HG02840 (cell line): ENCODE data around the gene SLAMF1.
"Not testable (repeated sequence)": the region's sequence is repeated elsewhere in the genome, so short reads cannot be mapped to it uniquely, and the experiment has no call there.

Experiments used
- ATAC-seq: cut with Tn5 transposase; IDR thresholded peaks from one replicate; pipeline ENCODE4 v1.9.1; 2021; ENCODE audit warnings: mild to moderate bottlenecking, moderate library complexity, moderate number of reproducible peaks; ENCODE audit not compliant: unreplicated experiment, low FRiP score

SLAMF1 gene

DNA sequence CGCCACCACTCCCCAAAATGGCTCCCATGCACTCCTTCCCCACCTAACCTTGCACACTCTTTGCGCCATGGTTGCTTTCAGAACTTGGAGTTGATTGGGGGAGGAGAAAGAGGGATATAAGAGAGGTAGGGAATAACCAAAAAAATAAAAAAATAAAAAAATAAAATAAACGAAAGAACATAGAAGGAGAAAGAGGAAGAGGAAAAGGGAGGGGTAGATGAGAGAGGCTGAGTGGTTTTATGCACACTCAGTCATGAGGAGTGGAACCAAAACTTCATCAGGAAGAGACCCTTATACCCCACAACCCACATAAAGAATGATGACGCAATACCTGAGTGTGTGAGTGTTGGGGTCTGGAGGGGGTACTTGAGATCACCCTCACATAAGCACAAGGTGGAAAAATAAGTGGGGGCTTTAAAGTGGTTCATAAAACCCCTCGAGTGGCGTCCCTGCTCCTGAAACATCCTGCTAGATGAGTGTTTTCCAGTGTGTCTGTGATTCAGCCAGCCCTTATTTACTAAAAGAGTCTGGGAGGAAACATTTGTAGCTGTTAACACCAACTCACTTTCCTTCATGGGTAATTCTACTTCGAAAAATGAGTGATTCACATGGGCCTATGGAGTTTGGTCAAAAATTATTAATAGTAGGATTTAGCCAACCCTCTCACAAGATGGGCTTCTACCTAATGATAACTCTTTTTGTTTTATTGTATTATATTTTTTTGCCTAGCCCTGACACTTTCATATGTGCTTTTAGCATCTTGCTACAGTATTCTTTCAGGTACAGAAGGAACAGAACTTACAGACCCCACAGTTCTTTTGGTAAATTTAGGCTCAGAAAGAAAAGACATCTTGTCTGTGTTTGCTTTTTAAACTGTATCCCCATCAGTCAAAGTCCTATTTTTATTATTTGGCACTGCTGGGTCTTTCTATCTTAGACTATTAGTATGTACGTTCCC, 5.2 kb downstream of the SLAMF1 start:
- no peak for ATAC-seq

DNA sequence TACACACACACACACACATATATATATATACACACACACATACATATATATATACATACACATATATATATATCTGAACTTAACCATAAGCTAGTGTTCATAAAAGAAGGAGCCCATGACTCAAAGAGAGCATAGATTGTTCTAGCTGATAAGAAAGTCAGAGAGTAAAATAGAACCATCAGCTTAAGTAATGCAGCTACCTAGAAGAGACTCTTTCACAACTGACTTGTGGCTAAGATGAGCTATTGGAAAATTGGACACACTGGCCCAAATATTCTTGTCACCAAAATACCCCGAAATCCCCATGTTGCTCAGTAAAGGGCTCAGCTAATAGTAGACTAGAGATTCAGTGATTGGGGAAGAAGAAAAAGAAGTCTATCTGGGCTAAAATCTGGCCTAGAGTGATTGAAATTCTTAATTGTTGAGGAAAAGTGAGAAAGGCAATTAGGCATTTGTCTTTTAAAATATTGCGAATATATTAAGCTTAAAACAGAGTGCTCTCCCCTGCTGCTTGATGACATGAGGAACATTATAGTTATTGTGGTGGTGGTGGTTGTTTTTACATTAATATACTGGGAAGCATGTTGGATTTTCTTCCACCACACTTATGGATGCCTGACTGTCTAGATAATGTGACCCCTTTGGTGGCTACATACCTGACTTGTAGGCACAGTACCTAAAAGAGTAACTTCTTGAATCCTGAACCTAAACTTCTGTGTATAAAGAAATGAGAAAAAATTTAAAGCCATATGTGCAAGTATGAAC, 6.3 kb downstream of the SLAMF1 start:
- no peak for ATAC-seq

- no peak for ATAC-seq
These were observed 7.2 kb downstream of the SLAMF1 start for GRCh38 chr1:160639652-160640051.

DNA sequence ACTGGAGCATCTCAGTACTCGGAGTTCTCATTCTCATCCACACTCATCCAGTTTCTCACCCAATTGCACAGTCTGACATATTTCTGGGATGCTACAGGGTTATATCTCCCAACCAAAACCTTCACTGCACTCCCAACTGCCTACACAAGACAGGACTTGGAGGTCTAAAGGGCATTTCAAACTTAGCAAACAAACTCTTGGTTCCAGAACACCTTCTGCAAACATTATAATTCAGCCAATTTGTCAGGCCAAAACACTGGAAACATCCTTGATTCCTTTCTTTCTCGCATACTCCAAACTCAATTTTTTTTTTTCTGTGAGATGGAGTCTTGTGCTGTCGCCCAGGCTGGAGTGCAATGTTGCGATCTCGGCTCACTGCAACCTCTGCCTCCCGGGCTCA, 7.9 kb downstream of the SLAMF1 start:
- no peak for ATAC-seq

DNA sequence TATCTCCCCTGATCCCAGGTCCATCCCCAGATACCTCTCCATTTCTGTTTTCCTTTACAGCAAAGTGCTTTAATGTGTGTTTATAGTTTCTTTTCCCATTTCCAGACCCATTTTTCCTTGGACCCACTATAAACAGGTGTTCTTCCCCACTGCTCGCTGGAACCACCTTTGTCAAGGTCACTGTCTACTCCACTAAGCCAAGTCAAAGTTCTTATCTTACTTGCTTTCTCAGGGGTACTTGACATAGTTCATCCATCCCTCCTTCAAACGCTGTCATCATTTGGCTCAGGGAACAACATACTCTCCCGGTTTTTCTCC, 8.3 kb downstream of the SLAMF1 start:
- no peak for ATAC-seq

DNA sequence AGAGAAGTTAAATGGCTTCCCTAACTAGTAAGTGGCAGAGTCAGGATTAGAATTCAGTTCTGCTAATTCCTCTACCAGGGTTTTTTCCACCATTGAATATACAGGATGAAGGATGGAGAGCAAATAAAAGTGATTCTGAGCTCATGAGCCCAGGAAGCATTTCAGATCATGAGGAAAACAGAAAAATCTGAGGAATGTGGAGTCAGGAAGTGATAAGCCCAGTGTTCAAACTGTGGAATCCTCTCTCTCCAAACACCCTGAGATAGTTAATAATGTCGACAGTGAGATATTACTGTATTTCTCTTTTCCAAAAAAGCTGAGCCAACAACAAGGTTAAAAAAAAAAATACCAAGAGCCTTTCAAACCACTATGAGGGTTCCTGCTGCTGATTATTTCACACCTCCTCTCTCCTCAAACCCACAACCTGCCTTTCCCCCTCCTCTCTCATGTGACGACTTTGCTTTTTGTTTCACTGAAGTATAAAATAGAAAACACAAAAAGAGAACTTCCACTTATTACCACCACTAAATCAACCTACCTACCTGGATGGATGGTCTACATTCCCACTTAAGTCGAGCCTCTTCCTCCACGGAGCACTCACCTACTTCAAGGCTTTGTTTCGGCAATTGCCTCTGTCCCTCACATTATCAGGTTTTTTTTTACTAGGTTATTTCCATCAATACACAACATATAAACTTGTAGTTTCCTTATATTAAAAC, 8.9 kb downstream of the SLAMF1 start:
- ATAC-seq, result no peak

GRCh38 chr1:160637065-160637464, 9.8 kb downstream of the SLAMF1 start:
- no peak for ATAC-seq

- ATAC-seq, result no peak
These were observed 10.3 kb downstream of the SLAMF1 start for GRCh38 chr1:160636547-160636946.

DNA sequence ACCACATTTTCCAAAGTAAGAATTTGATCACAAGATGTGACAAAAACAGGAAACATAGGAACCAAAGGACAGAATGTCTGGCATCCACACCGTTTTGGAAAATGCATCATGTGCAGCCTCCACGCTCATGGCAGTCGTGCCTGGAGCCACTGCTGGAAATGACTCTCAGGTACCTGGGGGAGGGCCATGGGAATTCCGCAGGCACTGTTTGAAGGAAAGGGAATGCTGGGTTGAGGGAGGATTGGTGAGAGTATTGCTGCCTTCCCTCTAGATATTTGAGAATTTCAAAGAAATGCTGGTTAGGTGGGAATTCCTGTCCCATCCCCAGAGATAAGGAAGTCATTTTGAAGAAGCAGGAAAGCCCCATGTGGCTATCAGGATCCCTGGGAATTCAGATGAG, 10.8 kb downstream of the SLAMF1 start:
- ATAC-seq, result no peak

GRCh38 chr1:160634543-160635491, 12.0 kb downstream of the SLAMF1 start:
- ATAC-seq, result no peak

GRCh38 chr1:160633330-160633903, 13.4 kb downstream of the SLAMF1 start:
- ATAC-seq, result no peak

- no peak for ATAC-seq
These were observed 14.7 kb downstream of the SLAMF1 start for GRCh38 chr1:160631983-160632625.

DNA sequence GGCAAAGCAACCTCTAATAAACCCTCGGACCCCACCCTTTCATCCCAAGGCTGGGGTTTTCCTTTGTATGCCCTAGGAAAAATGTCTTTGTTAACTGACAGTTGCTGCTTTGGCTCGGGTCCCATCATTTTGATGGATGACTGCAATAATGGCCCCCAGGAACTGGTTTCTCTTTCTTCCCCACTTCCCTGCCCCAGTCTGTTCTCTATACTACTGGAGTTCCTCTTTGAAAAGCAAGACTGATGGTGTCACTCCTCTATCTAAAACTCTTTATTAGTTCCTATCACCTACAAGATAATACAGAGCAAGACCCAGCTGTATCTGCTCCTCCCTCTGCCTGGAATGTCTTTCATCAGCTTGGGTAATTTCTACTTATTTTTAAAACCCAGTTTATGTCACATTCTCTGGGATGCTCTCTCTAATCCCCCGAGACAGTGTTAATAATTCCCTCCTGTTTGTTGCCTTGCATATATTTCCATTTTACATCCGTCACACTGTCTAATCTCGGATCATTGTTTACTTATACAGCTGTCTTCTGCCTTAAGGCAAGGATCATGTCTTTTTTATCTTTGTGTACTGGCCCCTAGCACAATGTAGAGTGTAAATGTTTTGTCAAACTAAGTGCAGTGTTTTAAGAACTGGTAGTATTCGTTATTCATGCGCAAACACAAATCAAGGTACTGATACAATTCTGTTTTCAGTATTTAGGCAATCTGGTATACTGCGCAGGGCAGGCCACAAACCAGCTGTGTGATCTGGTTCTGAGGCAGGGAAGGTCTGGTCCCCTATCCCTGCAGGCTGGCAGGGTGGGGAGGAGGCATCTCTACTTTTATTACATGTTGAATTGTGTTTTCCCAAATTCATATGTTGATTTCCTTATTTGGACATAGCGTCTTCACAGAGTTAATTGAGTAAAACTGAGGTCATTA, 16.1 kb downstream of the SLAMF1 start:
- ATAC-seq, result no peak

GRCh38 chr1:160629286-160630210, 17.3 kb downstream of the SLAMF1 start:
- no peak for ATAC-seq

DNA sequence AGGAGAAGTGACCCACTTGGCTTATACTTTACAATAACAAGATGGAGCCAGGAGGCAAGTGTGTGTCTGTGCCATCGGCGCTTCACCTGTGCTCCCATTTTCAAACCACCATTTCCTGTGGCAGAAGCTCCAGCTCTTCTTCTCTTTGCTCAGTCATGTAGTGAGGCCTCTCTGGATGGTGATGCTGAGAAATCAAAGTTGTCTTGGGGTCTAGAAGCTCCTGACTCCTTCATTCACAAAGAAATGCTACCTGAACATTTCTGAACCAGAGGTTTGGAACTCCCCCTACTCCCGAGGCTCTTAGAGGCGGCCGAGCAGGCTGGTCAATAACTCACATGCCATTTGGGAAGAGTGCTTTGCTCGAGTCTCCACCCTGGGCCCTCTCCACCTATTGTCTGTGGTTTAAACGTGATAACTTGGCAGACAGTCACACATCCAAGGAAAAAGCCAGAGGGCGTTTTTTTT, 18.0 kb downstream of the SLAMF1 start:
- ATAC-seq, result no peak

- ATAC-seq, result not testable (repeated sequence)
These were observed 19.1 kb downstream of the SLAMF1 start for GRCh38 chr1:160627677-160628289.
